MCF 10A (cell line): ENCODE data around the gene VAMP2. TPM values are rescaled to one million over a fixed set of nuclear protein-coding genes. Genes with fewer than 3 reads are reported as not detected.

Experiments used
- BruUV-seq: library from RNA; stranded (reverse); fragments of 400-500 nt; replicated peaks from 2 replicates; lab custom pipeline; 2021; lab: Mats Ljungman, UMichigan
- CTCF ChIA-PET: fragments of 300-600 bp; sonication (Branson Sonifier 250); formaldehyde crosslinking; extraction: SDS; loops from one replicate; lab custom pipeline; 2021; ENCODE audit warnings: antibody characterized with exemption, inconsistent platforms; lab: Yijun Ruan, JAX
- POLR2A ChIA-PET: fragments of 300-600, 350-650 bp; sonication (Branson Sonifier 250); formaldehyde crosslinking; extraction: SDS; loops from one replicate; lab custom pipeline; 2020; ENCODE audit warnings: antibody characterized with exemption, inconsistent platforms; lab: Yijun Ruan, JAX
- DNase-seq: peaks from one replicate; pipeline ENCODE4 v3.0.0-alpha.2; 2018; ENCODE audit not compliant: unreplicated experiment
- H3K27ac Mint-ChIP-seq: one replicate; pipeline ENCODE4 v1.8.0; 2022; ENCODE audit warnings: mild to moderate bottlenecking, low read depth, mixed read lengths; ENCODE audit not compliant: unreplicated experiment
- H3K27me3 Mint-ChIP-seq: one replicate; pipeline ENCODE4 v1.8.0; 2022; ENCODE audit warnings: mixed read lengths; ENCODE audit not compliant: insufficient read depth, unreplicated experiment
- H3K36me3 Mint-ChIP-seq: one replicate; pipeline ENCODE4 v1.8.0; 2022; ENCODE audit warnings: mild to moderate bottlenecking, moderate library complexity, mixed read lengths; ENCODE audit not compliant: insufficient read depth, unreplicated experiment
- H3K4me1 Mint-ChIP-seq: one replicate; pipeline ENCODE4 v1.8.0; 2022; ENCODE audit warnings: mixed read lengths; ENCODE audit not compliant: insufficient read depth, unreplicated experiment
- H3K4me3 Mint-ChIP-seq: one replicate; pipeline ENCODE4 v1.8.0; 2022; ENCODE audit warnings: mild to moderate bottlenecking, moderate library complexity, mixed read lengths; ENCODE audit not compliant: unreplicated experiment
- H3K9me3 Mint-ChIP-seq: one replicate; pipeline ENCODE4 v1.8.0; 2022; ENCODE audit warnings: mixed read lengths; ENCODE audit not compliant: unreplicated experiment
- intact Hi-C: fragments of 100-400 bp; cut with micrococcal nuclease; formaldehyde crosslinking; loops from 2 replicates; pipeline ENCODE4 v1.14.1; 2022
- total RNA-seq: library from RNA; stranded (reverse); gene quantifications from 2 replicates; pipeline ENCODE4 v1.2.3, GENCODE V29; 2022
- TF ChIP-seq, protein P1 (sequence below): fragments of 200-600 bp; IDR thresholded peaks from one replicate; pipeline ENCODE4 v1.8.0; 2022; ENCODE audit warnings: antibody characterized with exemption, mild to moderate bottlenecking; ENCODE audit not compliant: unreplicated experiment

The VAMP2 gene
- total RNA-seq, 1 experiment from 2014 or later, result 37.7 TPM

DNA sequence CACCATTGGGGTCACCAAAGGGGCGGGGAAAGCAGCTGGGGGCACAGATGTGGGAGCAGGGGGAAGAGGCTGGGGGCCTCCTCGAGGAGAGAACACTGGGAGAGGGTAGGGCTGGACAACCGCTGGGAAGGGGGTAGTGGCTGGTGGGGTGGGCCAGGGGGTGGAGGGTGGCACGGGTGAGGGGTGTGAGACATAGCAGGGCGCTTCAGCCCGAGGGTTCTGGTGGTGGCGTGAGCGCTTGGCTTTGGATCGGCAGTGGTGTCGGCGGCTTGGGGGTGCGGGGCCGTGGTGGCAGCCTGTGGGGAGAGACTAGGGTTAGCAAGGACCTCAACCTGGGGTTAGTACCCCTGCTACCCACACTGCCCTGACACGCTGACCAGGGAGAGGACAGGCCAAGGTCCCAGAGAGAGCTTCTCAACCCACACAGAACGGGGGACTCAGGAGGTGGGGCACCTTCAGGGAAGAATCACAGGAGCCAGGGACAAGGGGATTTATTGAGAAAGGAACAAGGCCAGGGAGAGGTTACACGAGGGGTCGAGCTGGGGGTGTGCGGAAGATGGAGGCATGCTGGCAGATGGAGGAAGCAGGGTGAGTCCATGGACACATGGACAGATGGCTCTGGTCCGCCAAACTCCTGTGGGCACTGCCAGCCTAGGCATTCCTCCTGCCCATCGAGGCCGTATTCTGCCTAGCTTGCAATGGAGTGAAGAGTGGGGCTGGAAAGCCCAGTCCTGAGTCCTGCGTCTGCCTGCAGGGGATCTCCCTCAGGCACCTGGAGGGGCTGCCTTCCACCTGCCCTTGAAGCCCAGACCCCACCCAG is 19.0 kb downstream of the VAMP2 start:
- Mint-ChIP-seq H3K27me3 (no peaks in the 10 kb centered on the region), H3K4me3 (no peak overlapping the region), H3K27ac (peak overlapping the region; percentile 35), H3K9me3 (no peaks in the 10 kb centered on the region), H3K4me1 (peaks cover 17% of the 10 kb centered on the region), H3K36me3 (no peaks in the 10 kb centered on the region)
- POLR2A ChIA-PET, result interaction anchor here (1.0 to 19.5 kb wide), 2 partner anchors 10 to 21 kb away, joined by 4 to 429 read pairs; partner anchors contain the start of gene PER1
- DNase-seq, result no peak
- intact Hi-C loops, result no loop called here
- TF ChIP-seq, protein P1, sequence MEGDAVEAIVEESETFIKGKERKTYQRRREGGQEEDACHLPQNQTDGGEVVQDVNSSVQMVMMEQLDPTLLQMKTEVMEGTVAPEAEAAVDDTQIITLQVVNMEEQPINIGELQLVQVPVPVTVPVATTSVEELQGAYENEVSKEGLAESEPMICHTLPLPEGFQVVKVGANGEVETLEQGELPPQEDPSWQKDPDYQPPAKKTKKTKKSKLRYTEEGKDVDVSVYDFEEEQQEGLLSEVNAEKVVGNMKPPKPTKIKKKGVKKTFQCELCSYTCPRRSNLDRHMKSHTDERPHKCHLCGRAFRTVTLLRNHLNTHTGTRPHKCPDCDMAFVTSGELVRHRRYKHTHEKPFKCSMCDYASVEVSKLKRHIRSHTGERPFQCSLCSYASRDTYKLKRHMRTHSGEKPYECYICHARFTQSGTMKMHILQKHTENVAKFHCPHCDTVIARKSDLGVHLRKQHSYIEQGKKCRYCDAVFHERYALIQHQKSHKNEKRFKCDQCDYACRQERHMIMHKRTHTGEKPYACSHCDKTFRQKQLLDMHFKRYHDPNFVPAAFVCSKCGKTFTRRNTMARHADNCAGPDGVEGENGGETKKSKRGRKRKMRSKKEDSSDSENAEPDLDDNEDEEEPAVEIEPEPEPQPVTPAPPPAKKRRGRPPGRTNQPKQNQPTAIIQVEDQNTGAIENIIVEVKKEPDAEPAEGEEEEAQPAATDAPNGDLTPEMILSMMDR, result no peak
- CTCF ChIA-PET, result no interaction called here
- BruUV-seq, result no TSS peak

DNA sequence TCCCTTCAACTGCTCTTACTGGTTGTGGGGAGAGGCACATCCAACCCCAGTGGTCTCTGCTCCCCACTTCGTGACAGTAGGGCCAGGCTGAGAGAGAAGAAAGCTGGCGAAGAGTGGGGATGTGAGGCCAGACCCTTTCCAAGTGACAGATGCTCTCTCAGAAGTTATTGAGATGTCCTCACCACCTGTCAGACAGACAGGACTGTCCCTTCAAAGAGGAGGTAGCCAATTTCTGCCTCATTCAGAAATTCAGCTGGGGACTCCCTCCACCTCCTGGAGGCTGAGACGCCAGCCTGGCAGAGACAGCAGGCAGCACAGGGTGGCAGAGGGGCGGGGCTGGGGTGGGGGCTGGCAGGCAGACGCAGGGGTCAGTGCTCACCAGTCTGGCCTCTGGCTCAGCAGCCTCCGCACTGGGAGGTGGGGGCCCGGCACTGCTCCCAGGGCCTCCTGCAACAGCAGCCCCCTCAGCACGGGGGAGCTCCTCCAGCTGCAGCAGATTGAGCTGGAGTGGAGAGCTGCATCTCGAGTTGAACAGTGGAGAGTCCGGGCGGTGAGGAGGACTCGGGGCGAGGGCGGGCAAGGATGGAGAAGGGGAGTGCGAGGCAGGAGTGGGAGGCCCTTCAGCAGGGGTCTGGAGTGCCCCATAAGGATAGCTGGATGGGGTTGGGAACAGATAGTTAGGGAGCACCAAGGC is 19.7 kb downstream of the VAMP2 start:
- Mint-ChIP-seq H3K4me3 (no peak overlapping the region), H3K27me3 (no peaks in the 10 kb centered on the region), H3K9me3 (no peaks in the 10 kb centered on the region), H3K27ac (no peak overlapping the region), H3K4me1 (peaks cover 17% of the 10 kb centered on the region), H3K36me3 (no peaks in the 10 kb centered on the region)
- ChIA-PET CTCF (interaction anchor here (0.8 to 1.1 kb wide), 2 partner anchors 11 to 24 kb away, joined by 3 to 4 read pairs; no protein-coding TSS in a partner anchor), POLR2A (interaction anchor here (19.5 kb wide), 1 partner anchor 11 kb away, joined by 429 read pairs; the partner anchor contains the start of gene PER1)
- DNase-seq, result no peak
- no TSS peak for BruUV-seq
- intact Hi-C loops, result no loop called here
- TF ChIP-seq, protein P1, result no peak

DNA sequence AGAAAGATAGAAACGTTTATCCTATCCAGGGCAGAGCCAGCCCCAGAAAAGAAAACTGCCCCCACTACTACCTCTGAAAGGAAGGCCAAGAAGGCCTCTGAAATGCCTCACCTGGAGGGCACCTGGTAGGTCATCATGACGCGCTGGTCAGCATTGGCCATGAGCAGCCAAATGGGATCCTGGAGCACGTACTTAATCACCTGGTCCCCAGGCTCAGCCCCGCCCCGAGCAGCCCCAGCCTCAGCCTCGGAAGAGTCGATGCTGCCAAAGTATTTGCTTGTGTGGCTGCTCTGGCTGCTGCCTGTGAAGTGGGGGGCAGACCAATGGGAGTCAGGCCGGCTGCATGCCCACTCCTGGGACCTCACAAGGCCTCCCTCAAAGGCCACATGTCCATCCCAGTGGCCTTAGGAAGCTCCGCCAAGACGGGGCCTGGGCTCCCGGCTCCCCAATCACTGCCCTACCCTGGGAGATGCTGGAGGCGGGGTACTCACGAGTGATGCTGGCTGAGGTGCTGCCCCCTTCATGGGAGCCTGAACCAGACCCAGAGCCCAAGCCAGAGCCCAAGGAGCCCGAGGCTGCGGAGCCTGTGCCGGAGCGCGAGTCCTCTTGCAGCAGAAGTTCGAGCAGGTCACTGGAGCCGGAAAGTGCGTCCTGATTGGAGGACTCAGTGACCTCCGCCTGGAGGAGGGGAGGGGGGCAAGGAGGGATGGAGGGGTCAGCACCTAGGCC is 20.4 kb downstream of the VAMP2 start:
- H3K4me1 Mint-ChIP-seq, result peaks cover 17% of the 10 kb centered on the region
- POLR2A ChIA-PET, result interaction anchor here (0.6 to 19.5 kb wide), 2 partner anchors 12 to 35 kb away, joined by 3 to 429 read pairs; partner anchors contain the start of gene PER1
- no peak overlapping the region for H3K4me3 Mint-ChIP-seq
- CTCF ChIA-PET, result interaction anchor here (0.8 to 5.9 kb wide), 3 partner anchors 11 to 24 kb away, joined by 3 to 59 read pairs (median 4); no protein-coding TSS in a partner anchor
- TF ChIP-seq, protein P1, result no peak
- H3K9me3 Mint-ChIP-seq, result no peaks in the 10 kb centered on the region
- BruUV-seq, result no TSS peak
- intact Hi-C loops, result no loop called here
- DNase-seq, result no peak
- no peak overlapping the region for H3K27ac Mint-ChIP-seq
- H3K36me3 Mint-ChIP-seq, result no peaks in the 10 kb centered on the region
- no peaks in the 10 kb centered on the region for H3K27me3 Mint-ChIP-seq
